HepG2 (cell line): Measurements from ENCODE around the gene MFN2. TPM values are rescaled to one million over a fixed set of nuclear protein-coding genes. Genes with fewer than 3 reads are reported as not detected.

Source experiments
- PRPF4 ChIP-seq: fragments of 200-400 bp; formaldehyde crosslinking; IDR thresholded peaks from 2 replicates; pipeline ENCODE4 v1.6.1; 2016; ENCODE audit warnings: low read length, low read depth; ENCODE audit not compliant: poor library complexity, severe bottlenecking
- SRSF4 ChIP-seq: fragments of 200-400 bp; formaldehyde crosslinking; IDR thresholded peaks from one replicate; pipeline ENCODE4 v1.6.1; 2018; ENCODE audit warnings: mild to moderate bottlenecking, low read depth, low read length, moderate library complexity; ENCODE audit not compliant: poor library complexity, severe bottlenecking
- SUZ12 ChIP-seq: fragments of 150-350 bp; IDR thresholded peaks from 2 replicates; pipeline ENCODE4 v1.6.1; 2014; ENCODE audit warnings: low read depth, low read length
- ZBTB39 ChIP-seq: sonication (generic); formaldehyde crosslinking; IDR thresholded peaks from 2 replicates; pipeline ENCODE4 v1.5.0; 2020; ENCODE audit warnings: missing genetic modification reagents
- ZNF253 ChIP-seq: sonication (generic); formaldehyde crosslinking; IDR thresholded peaks from 2 replicates; pipeline ENCODE4 v1.8.0; 2022; ENCODE audit warnings: mild to moderate bottlenecking, missing genetic modification reagents, borderline replicate concordance
- ZNF367 ChIP-seq: sonication (generic); formaldehyde crosslinking; IDR thresholded peaks from 2 replicates; pipeline ENCODE4 v1.4.0; 2020; ENCODE audit warnings: missing genetic modification reagents, borderline replicate concordance
- ZNF547 ChIP-seq: sonication (generic); formaldehyde crosslinking; IDR thresholded peaks from 2 replicates; pipeline ENCODE4 v1.5.1; 2020; ENCODE audit warnings: mild to moderate bottlenecking, missing genetic modification reagents
- ZNF747 ChIP-seq: sonication (generic); formaldehyde crosslinking; IDR thresholded peaks from 2 replicates; pipeline ENCODE4 v1.8.1; 2023; ENCODE audit warnings: missing genetic modification reagents, mild to moderate bottlenecking, borderline replicate concordance
- ZNF83 ChIP-seq: sonication (generic); formaldehyde crosslinking; IDR thresholded peaks from 2 replicates; pipeline ENCODE4 v1.4.0; 2020; ENCODE audit warnings: missing genetic modification reagents, mild to moderate bottlenecking, borderline replicate concordance
- polyA plus RNA-seq, 8 experiments: library from polyadenylated mRNA; depleted of rRNA in 3 of 8; stranded (reverse) in 7 of 8; unstranded in 1 of 8; fragments of >200 nt; fragmentation: Illumina TruSeq in 4 of 8; extraction: Trizol in 4 of 8; gene quantifications; 2 replicates each; pipeline versions ENCODE4 v1.2.1 to v1.2.3, GENCODE V29; 2011 to 2016; ENCODE audit warnings: low read depth in 4 of 8, missing spikeins in 1 of 8, mixed read lengths in 1 of 8; ENCODE audit not compliant: insufficient read depth in 1 of 8
- total RNA-seq, 5 experiments: library from RNA; depleted of rRNA; stranded (reverse); fragments of >200 nt; fragmentation: Illumina TruSeq; extraction: Trizol; gene quantifications; 2 replicates each; pipeline ENCODE4 v1.2.3, GENCODE V29; 2016; ENCODE audit warnings: low read depth in 1 of 5
- TF ChIP-seq, protein P1 (sequence below): sonication (generic); formaldehyde crosslinking; IDR thresholded peaks from 2 replicates; pipeline ENCODE4 v1.4.0; 2020; ENCODE audit warnings: missing genetic modification reagents
- TF ChIP-seq, protein P2 (sequence below): sonication (generic); formaldehyde crosslinking; IDR thresholded peaks from 2 replicates; pipeline ENCODE4 v1.4.0; 2020; ENCODE audit warnings: missing genetic modification reagents
- TF ChIP-seq, protein P3 (sequence below): sonication (generic); formaldehyde crosslinking; conservative IDR thresholded peaks from 2 replicates; pipeline ENCODE4 v1.4.0; 2020; ENCODE audit warnings: missing genetic modification reagents
- TF ChIP-seq, protein P4 (sequence below), 2 experiments: sonication (generic) in 1 of 2; formaldehyde crosslinking in 1 of 2; IDR thresholded peaks; 2 replicates each; pipeline versions ENCODE4 v1.6.1 to v1.9.0; 2014 to 2022; ENCODE audit warnings: antibody characterized with exemption in 1 of 2, borderline replicate concordance in 1 of 2, inconsistent platforms in 1 of 2, low read depth in 1 of 2, missing genetic modification reagents in 1 of 2

The MFN2 gene
- total and polyA plus RNA-seq, 2 of the 13 experiments (the other 11 are each of a cell fraction or from before 2014, with no cell fraction given): 38.7 to 60.9 TPM

- TF ChIP-seq, protein P1, sequence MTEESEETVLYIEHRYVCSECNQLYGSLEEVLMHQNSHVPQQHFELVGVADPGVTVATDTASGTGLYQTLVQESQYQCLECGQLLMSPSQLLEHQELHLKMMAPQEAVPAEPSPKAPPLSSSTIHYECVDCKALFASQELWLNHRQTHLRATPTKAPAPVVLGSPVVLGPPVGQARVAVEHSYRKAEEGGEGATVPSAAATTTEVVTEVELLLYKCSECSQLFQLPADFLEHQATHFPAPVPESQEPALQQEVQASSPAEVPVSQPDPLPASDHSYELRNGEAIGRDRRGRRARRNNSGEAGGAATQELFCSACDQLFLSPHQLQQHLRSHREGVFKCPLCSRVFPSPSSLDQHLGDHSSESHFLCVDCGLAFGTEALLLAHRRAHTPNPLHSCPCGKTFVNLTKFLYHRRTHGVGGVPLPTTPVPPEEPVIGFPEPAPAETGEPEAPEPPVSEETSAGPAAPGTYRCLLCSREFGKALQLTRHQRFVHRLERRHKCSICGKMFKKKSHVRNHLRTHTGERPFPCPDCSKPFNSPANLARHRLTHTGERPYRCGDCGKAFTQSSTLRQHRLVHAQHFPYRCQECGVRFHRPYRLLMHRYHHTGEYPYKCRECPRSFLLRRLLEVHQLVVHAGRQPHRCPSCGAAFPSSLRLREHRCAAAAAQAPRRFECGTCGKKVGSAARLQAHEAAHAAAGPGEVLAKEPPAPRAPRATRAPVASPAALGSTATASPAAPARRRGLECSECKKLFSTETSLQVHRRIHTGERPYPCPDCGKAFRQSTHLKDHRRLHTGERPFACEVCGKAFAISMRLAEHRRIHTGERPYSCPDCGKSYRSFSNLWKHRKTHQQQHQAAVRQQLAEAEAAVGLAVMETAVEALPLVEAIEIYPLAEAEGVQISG (CRISPR knock-in tag): peak; percentile 69
- TF ChIP-seq SUZ12: no peak
- TF ChIP-seq PRPF4: no peak
- TF ChIP-seq, protein P2, sequence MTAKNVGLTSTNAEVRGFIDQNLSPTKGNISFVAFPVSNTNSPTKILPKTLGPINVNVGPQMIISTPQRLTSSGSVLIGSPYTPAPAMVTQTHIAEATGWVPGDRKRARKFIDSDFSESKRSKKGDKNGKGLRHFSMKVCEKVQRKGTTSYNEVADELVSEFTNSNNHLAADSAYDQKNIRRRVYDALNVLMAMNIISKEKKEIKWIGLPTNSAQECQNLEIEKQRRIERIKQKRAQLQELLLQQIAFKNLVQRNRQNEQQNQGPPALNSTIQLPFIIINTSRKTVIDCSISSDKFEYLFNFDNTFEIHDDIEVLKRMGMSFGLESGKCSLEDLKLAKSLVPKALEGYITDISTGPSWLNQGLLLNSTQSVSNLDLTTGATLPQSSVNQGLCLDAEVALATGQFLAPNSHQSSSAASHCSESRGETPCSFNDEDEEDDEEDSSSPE: peak; percentile 73
- 0 out of 2 replicates have a peak, but pooled peaks have one; percentile 44 for TF ChIP-seq ZNF747 (CRISPR knock-in tag)
- TF ChIP-seq ZBTB39: no peak
- no peak for TF ChIP-seq SRSF4
- TF ChIP-seq, protein P3, sequence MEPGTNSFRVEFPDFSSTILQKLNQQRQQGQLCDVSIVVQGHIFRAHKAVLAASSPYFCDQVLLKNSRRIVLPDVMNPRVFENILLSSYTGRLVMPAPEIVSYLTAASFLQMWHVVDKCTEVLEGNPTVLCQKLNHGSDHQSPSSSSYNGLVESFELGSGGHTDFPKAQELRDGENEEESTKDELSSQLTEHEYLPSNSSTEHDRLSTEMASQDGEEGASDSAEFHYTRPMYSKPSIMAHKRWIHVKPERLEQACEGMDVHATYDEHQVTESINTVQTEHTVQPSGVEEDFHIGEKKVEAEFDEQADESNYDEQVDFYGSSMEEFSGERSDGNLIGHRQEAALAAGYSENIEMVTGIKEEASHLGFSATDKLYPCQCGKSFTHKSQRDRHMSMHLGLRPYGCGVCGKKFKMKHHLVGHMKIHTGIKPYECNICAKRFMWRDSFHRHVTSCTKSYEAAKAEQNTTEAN (CRISPR knock-in tag): 0 out of 2 replicates have a peak, but pooled peaks have one; percentile 35
- 0 out of 2 replicates have a peak, but pooled peaks have one; percentile 76 for TF ChIP-seq ZNF253
- peak; percentile 98 for TF ChIP-seq ZNF547 (CRISPR knock-in tag)
- TF ChIP-seq ZNF367 (CRISPR knock-in tag): peak; percentile 50; the same call in 1 of the 2 replicates
- TF ChIP-seq ZNF83 (CRISPR knock-in tag): peak; percentile 50; the same call in 1 of the 2 replicates
- TF ChIP-seq, protein P4, sequence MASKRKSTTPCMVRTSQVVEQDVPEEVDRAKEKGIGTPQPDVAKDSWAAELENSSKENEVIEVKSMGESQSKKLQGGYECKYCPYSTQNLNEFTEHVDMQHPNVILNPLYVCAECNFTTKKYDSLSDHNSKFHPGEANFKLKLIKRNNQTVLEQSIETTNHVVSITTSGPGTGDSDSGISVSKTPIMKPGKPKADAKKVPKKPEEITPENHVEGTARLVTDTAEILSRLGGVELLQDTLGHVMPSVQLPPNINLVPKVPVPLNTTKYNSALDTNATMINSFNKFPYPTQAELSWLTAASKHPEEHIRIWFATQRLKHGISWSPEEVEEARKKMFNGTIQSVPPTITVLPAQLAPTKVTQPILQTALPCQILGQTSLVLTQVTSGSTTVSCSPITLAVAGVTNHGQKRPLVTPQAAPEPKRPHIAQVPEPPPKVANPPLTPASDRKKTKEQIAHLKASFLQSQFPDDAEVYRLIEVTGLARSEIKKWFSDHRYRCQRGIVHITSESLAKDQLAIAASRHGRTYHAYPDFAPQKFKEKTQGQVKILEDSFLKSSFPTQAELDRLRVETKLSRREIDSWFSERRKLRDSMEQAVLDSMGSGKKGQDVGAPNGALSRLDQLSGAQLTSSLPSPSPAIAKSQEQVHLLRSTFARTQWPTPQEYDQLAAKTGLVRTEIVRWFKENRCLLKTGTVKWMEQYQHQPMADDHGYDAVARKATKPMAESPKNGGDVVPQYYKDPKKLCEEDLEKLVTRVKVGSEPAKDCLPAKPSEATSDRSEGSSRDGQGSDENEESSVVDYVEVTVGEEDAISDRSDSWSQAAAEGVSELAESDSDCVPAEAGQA (IDR thresholded peaks at IDR 0.05; ENCODE audit: low read depth): no peak
- TF ChIP-seq, protein P4 (CRISPR knock-in tag; IDR thresholded peaks at IDR 0.05; ENCODE audit: borderline replicate concordance): no peak; the same call in 1 of the 2 replicates
Measured at GRCh38 chr1:11934302-11935056, 45.8 kb upstream of the MFN2 start, which contains the start of gene PLOD1 (continued).
